Endometrium (tissue), 2 donors: Measurements from ENCODE around the gene L3MBTL4.
"Not testable (repeated sequence)": the region's sequence is repeated elsewhere in the genome, so short reads cannot be mapped to it uniquely, and the experiment has no call there.

Experiments
- FAIRE-seq: peaks from 2 replicates; lab custom pipeline; 2012; peaks lifted over from hg19 to GRCh38; lab: Jason Lieb, UNC
- donor health status: control.
- donor health status: control.

Gene L3MBTL4

GRCh38 chr18:6106091-6106685 is 308.5 kb downstream of the L3MBTL4 start:
- no peak for FAIRE-seq

- no peak for FAIRE-seq
Observed at GRCh38 chr18:6103741-6104140, 311.0 kb downstream of the L3MBTL4 start.

- FAIRE-seq, result no peak
Observed at GRCh38 chr18:6096730-6097129, 318.0 kb downstream of the L3MBTL4 start.

- no peak for FAIRE-seq
Observed at GRCh38 chr18:6088432-6088831, 326.3 kb downstream of the L3MBTL4 start.

- no peak for FAIRE-seq
Observed at GRCh38 chr18:6086731-6087130, 328.0 kb downstream of the L3MBTL4 start.

- no peak for FAIRE-seq
Observed at GRCh38 chr18:6079406-6079805, 335.3 kb downstream of the L3MBTL4 start.

- FAIRE-seq, result no peak
Observed at GRCh38 chr18:6078877-6079276, 335.8 kb downstream of the L3MBTL4 start.

- not testable (repeated sequence) for FAIRE-seq
Observed at GRCh38 chr18:6072423-6072822, 342.3 kb downstream of the L3MBTL4 start.

GRCh38 chr18:6069539-6069938 is 345.2 kb downstream of the L3MBTL4 start:
- no peak for FAIRE-seq

- no peak for FAIRE-seq
Observed at GRCh38 chr18:6069103-6069502, 345.6 kb downstream of the L3MBTL4 start.

GRCh38 chr18:6060149-6060548 is 354.6 kb downstream of the L3MBTL4 start:
- no peak for FAIRE-seq

- FAIRE-seq, result no peak
Observed at GRCh38 chr18:6059551-6059950, 355.2 kb downstream of the L3MBTL4 start.

GRCh38 chr18:6058941-6059340 is 355.8 kb downstream of the L3MBTL4 start:
- FAIRE-seq, result no peak

- FAIRE-seq, result no peak
Observed at GRCh38 chr18:6057604-6058003, 357.1 kb downstream of the L3MBTL4 start.

GRCh38 chr18:6056171-6056910 is 358.4 kb downstream of the L3MBTL4 start:
- no peak for FAIRE-seq

GRCh38 chr18:6055711-6056110 is 359.0 kb downstream of the L3MBTL4 start:
- no peak for FAIRE-seq

- FAIRE-seq, result no peak
Observed at GRCh38 chr18:6054256-6054842, 360.4 kb downstream of the L3MBTL4 start.

GRCh38 chr18:6052449-6052913 is 362.2 kb downstream of the L3MBTL4 start:
- no peak for FAIRE-seq

- not testable (repeated sequence) for FAIRE-seq
Observed at GRCh38 chr18:6047596-6047995, 367.1 kb downstream of the L3MBTL4 start.

- no peak for FAIRE-seq
Observed at GRCh38 chr18:6044773-6045172, 369.9 kb downstream of the L3MBTL4 start.

- no peak for FAIRE-seq
Observed at GRCh38 chr18:6044319-6044718, 370.4 kb downstream of the L3MBTL4 start.

- FAIRE-seq, result no peak
Observed at GRCh38 chr18:6039055-6039454, 375.7 kb downstream of the L3MBTL4 start.

GRCh38 chr18:6031442-6031841 is 383.3 kb downstream of the L3MBTL4 start:
- no peak for FAIRE-seq
